ENCODE measurements around the gene MPP2.

- TF ChIP-seq POLR2AphosphoS5 (IDR thresholded peaks at IDR 0.05) = no peak
- no peak for TF ChIP-seq CTCF (IDR thresholded peaks at IDR 0.05)
- TF ChIP-seq POLR2A (IDR thresholded peaks at IDR 0.05) = no peak
- no peak for TF ChIP-seq EP300 (IDR thresholded peaks at IDR 0.05)
Observed at GRCh38 chr17:43877451-43878155, 29.7 kb downstream of the MPP2 start.
